ENCODE measurements around the gene PODXL2.
"Not testable (repeated sequence)": the region's sequence is repeated elsewhere in the genome, so short reads cannot be mapped to it uniquely, and the experiment has no call there.

The PODXL2 gene

GRCh38 chr3:127676921-127677351 lies 48.0 kb downstream of the PODXL2 start:
- no peak for DNase-seq

DNA sequence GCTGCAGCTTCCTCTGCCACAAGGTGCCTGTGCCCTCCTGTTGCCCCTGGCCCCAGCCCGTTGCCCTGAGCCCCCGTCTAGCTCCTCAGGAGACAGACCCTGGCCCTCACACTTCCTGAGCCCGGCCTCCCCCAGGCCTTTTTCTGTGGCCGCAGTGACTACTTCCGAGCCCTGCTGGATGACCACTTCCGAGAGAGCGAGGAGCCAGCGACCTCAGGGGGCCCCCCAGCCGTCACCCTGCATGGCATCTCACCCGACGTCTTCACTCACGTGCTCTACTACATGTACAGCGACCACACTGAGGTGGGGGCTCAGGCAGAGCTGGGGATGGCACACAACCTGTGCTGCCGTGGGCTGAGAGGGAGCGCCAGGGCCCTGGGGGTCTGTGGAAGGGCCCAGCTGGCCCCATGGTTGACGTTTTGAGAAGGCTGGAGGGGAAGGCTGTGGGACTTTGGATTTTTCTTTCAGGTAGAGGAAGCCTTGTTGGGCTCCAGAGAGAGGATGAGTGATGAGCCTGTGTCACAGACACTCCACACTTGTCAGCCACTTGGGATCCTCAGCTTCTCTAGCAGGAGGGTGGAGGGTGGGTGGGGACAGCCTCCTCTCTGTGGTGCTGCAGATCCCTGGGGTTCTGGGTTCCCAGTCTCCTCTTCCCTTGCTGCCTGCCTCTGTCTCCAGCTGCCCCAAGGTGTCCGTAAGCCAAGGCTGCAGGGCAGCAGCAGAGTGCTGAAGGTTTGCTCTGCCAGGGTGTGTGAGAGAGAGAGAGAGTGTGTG lies 48.7 kb downstream of the PODXL2 start:
- DNase-seq: no peak

DNA sequence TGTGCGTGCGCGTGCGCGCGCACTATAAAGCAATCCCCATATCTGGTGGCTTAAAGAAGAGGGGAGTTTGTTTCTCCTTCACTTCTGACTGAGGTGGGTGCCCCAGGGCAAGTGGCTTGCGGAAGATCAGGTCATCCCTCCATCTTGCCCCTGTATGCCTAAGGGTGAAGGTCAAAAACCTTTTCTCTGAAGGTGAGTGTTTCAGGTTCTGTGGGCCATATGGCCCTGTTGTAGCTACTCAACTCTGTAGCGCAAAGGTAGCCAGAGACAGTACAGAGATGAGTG lies 49.3 kb downstream of the PODXL2 start:
- DNase-seq: no peak

- no peak for DNase-seq
These were observed 49.9 kb downstream of the PODXL2 start for GRCh38 chr3:127678611-127679533.

DNA sequence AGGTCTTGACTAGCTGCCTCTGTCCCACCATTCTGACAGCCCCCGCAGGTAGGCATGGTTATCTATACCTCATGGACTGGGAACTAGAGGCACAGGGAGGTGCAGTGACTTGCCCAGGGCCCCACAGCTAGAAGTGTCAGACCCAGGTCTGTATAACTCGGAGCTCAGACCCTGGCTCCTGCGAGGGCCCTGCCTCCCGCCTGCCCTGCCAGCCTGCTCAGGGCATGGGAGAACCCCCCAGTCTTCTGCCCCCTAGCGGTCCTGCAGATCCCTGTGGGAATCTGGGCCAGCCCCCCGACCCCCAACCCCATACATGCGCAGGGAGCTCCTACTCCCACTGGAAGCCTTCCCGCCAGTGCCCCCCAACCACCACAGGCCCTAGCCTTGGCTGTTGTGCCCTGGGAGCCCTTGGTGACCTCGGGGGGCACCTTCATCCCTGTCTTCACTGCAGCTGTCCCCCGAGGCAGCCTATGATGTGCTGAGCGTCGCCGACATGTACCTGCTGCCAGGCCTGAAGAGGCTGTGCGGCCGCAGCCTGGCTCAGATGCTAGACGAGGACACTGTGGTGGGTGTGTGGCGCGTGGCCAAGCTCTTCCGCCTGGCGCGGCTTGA lies 50.7 kb downstream of the PODXL2 start:
- DNase-seq: no peak

GRCh38 chr3:127680146-127680661 lies 51.2 kb downstream of the PODXL2 start:
- no peak for DNase-seq

DNA sequence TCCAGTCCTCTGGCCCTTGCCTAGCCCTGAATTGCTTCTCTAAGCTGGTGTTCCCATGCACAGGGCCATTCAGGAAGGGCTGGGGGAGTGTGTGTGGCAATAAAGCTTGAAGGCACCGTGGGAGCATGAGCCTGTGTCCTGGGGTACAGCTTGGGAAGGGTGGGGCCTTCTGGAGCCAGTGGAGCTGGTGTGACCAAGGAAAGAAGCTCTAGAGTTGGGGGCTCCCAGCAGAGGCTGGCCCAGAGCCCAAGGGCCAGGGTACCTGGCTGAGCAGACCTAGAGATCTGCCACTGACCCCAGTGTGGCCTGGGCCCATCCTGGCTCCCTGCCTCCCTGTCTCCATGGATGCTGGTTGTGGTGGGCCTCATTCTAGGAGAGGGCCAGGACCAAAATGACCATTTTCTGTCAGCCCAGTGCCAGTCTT lies 51.8 kb downstream of the PODXL2 start:
- DNase-seq: no peak

GRCh38 chr3:127682175-127682554 lies 53.2 kb downstream of the PODXL2 start:
- not testable (repeated sequence) for DNase-seq

GRCh38 chr3:127682561-127682960 lies 53.6 kb downstream of the PODXL2 start:
- DNase-seq: no peak

GRCh38 chr3:127684871-127685707 lies 56.1 kb downstream of the PODXL2 start:
- no peak for DNase-seq

GRCh38 chr3:127685708-127686511 lies 56.9 kb downstream of the PODXL2 start:
- DNase-seq: no peak

DNA sequence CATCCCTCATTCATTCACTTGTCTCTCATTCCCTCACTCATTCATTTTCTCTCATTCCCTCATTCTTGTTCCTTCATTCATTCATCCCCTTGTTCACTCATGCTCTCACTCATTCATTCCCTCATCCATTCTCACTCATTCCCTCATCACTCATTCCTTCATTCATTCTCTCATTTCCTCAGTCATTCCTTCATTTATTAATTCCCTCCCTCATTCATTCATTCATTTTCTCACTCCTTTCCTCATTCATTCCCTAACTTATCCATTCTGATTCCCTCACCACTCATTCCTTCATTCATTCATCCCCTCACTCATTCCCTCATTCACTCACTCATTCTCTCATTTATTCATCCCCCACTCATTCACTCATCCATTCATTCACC lies 57.5 kb downstream of the PODXL2 start:
- DNase-seq: no peak

DNA sequence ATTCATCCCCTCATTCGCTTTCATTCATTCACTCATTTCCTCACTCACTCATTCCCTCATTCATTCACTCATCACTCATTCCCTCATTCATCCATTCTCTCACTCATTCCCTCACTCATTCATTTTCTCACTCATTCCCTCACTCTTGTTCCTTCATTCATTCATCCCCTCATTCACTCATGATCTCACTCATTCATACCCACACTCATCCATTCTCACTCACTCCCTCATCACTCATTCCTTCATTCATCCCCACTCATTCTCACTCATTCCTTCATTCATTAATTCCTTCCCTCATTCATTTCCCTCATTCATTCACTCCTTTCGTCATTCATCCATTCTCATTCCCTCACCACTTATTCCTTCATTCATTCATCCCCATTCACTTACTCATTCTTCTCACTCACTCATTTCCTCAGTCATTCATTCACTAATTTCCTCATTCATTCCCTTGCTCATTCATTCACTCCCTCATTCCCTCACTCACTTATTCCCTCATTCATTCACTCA lies 58.3 kb downstream of the PODXL2 start:
- no peak for DNase-seq

GRCh38 chr3:127688022-127688415 lies 59.0 kb downstream of the PODXL2 start:
- DNase-seq: no peak

GRCh38 chr3:127688416-127689265 lies 59.7 kb downstream of the PODXL2 start:
- no peak for DNase-seq

GRCh38 chr3:127689266-127689860 lies 60.4 kb downstream of the PODXL2 start:
- DNase-seq: no peak

DNA sequence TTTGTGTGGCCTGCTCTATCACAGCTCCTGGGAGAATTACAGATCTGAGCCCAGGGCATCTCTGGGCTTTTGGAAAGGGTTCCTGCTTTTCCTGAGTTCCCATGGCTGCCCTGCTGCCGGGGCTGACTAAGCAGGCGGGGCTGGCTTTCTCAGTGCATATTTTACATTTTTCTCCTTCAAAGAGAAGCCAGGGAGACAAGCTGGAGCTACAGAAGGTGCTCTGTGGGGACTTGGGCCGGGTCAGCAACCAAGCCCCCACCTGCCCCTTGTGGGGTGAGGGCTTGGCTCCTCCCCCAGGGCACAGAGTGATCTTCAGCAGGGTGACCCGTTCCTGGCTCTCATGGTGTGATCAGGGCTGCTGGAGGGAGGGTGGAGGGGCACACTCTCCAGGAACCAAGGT lies 61.1 kb downstream of the PODXL2 start:
- no peak for DNase-seq

DNA sequence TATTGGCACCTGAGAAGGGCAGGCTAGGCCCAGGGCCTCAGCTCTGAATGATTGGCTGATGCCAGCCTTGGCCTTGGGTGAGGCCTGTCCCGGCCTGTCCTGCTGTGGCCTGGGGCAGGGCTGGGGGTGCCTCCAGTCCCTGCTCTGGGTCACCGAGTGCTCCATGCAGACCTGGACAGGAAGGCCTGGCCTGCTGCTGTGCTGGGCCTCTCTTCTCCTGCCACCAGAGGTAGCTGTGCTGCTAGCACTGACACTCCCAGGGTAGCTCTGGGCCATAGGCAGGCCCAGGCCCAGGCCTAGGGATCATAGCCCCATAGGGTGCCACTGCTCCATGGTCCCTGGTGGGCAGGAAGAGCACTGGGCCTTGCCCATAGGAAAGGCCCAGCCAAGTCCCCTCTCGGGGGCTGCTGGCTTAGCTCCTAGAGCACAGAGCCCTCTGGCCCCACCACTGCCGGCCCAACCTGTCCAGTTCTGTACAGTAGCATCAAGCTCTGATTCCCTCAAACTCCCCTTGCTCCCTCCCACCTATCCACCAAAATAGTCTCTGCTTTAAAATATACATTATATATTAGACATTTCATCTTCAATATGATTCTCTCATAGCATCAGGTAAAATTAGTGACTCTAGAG lies 62.0 kb downstream of the PODXL2 start:
- DNase-seq: peak; percentile 29

DNA sequence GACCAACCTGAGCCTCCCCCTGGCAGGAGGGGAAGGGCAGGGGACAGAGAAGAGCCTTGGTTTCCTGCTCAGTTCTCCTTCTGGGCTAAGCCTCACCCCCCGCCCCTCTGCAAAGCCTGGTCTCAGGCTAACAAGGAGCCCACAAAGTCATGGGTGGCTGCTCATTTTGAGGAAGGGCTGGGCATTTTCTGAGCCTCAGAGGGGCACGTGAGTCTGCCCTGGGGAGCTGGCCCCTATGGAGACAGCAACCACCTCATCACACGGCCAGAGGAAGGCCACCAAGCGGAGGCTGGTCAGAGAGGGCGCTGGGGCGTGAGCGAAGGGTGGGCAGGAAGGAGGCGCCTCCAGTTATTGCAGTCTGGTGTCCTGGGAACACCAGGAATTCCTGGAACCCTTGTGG lies 62.5 kb downstream of the PODXL2 start:
- no peak for DNase-seq

DNA sequence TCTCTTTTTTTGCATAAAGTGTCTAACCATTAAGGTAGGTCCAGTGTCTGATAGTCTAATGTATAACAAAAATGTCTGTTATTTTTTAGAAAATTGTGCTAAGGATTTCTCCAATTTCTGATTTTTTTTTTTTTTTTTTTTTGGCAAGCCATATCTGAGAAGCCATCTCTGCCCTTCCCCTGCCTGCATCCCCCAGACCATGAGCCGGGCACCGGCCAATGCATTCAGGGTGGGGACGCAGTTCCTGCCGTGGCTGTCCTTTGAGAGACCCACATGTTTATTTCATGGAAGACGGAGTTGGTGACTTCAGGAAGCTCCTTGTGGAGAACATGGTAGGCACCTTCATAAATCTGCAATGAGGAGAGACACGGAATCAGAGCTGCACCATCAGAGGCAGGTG lies 63.0 kb downstream of the PODXL2 start:
- DNase-seq: no peak
